GM19467 (cell line): ENCODE results near the gene AGT.
"Not testable (repeated sequence)": the region's sequence is repeated elsewhere in the genome, so short reads cannot be mapped to it uniquely, and the experiment has no call there.

Source experiments
- ATAC-seq: cut with Tn5 transposase; IDR thresholded peaks from one replicate; pipeline ENCODE4 v1.9.1; 2021; ENCODE audit warnings: mild to moderate bottlenecking, moderate library complexity; ENCODE audit not compliant: unreplicated experiment

The AGT gene

GRCh38 chr1:230744382-230744781 lies 30.5 kb upstream of the AGT start:
- no peak for ATAC-seq

GRCh38 chr1:230743899-230744298 lies 30.0 kb upstream of the AGT start:
- no peak for ATAC-seq

GRCh38 chr1:230739564-230740290 lies 25.8 kb upstream of the AGT start:
- ATAC-seq: no peak

DNA sequence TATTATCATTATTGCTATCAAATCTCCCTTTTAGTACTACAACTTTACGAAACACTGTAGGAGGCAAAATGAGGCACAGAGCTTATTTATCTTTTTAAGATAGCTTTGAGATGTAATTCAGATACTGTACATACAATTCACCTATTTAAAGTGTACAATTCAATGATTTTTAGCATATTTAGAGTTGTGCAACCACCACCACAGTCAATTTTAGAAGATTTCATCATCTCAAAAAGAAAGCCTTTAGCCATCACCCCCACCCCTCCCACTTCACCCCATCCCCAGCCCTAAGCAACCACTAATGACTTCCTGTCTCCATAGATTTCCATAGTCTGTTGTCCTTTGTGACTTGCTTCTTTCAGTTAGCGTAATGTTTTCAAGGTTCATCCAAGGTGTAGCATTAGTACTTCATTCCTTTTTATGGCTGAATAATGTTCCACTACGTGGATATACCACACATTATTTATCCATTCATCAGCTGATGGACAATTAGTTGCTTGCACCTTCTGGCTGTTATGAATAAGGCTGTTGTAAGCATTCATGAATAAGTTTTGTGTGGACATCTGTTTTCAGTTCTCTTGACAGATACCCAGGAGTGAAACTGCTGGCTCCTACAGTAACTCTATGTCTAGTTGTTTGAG lies 23.8 kb upstream of the AGT start:
- ATAC-seq: no peak

DNA sequence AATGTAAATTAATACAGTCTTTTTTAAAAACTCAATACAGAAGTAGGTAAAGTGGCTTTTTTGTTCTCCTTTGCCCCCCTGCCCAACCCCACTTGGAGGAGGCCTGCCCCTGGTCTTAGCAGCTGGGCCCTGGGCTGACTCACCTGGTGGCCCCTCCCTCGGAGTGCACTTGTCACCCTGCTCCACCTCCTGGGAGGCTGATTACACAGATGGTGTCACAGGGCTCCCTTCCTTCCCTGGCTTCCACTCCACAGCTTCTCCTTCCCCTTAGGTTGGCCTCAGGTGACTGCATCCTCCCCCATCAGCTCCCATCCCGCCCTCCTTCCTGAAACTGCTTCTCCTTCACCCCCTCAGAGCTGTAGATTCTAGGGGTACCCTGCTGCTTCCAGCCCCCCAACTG lies 21.5 kb upstream of the AGT start:
- no peak for ATAC-seq

- no peak for ATAC-seq
These were observed 17.1 kb upstream of the AGT start for GRCh38 chr1:230730977-230731376.

- no peak for ATAC-seq
These were observed 14.9 kb upstream of the AGT start for GRCh38 chr1:230728710-230729392.

DNA sequence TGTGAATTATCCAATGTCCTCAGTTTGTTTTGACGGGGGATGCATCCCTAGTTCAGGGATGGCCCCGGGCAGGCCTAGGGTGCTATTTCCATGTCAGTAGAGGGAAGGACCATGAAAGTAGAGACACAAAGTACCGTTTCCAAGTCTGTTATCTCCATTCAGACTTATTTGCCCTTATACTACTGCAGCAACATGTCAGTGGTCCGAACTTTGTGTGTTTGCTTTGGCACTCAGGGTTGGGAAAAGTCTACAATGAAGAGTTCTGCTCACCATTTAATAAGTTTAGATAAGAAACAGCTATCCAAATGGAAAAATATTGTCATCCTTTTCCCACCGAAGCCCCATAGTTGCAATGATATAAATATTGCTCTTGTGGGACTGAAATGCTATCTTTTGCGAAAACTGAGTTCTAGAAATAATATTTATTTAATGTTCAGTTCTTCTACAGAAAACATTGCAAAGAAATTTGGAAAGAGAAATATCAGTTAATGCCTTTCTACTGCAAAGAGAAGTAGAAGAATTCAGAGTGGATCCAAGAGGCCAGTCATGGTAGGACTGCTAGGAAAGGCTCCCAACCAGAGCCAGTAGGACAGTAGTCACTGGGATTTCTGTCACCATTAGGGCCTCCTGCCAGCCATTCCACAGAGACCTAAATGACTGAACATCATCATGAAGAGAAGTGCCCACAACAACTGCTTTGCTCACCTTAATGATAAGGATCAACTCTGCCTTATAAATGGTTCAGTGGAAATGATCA lies 11.5 kb upstream of the AGT start:
- ATAC-seq: no peak

GRCh38 chr1:230721849-230722522 lies 8.1 kb upstream of the AGT start:
- not testable (repeated sequence) for ATAC-seq

DNA sequence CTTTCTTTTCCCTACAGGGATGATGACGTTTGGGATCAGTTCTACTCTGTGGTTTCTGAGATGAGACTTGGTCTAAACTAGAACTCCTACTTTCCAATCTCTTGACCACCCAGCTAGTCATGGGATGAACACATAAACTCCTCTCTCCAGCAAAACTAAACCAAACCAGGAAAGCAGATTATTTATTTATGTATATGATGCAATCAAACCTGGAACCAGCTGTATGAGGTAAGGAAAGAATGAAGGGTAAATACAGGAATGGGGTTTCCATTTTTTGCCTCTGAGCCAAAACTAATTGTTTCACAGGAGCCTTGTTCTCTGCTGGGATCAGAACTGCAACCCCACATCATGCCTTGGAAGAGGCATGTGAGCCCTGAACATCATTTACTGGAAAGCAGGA lies 3.3 kb upstream of the AGT start:
- no peak for ATAC-seq

GRCh38 chr1:230716453-230716852 lies 2.5 kb upstream of the AGT start:
- ATAC-seq: not testable (repeated sequence)

DNA sequence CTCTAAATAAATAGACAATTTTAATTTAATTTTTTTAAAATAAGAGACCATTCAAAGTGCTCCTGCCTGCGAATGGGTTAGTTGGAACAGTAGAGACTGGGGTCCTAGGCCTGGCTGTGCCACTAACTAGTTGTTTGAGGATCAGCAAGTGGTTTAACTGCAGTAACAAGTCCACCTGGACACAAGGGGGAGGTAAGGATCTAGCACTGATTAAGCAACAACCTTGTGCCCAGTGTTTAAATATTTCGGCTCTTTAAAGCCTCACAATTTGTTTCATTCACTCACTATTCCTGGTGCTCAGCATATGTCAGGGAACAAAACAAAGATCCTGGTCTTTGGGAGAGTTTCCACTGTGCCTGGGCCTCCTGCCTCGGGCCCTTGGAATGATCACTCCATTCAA lies 1.6 kb upstream of the AGT start:
- no peak for ATAC-seq

DNA sequence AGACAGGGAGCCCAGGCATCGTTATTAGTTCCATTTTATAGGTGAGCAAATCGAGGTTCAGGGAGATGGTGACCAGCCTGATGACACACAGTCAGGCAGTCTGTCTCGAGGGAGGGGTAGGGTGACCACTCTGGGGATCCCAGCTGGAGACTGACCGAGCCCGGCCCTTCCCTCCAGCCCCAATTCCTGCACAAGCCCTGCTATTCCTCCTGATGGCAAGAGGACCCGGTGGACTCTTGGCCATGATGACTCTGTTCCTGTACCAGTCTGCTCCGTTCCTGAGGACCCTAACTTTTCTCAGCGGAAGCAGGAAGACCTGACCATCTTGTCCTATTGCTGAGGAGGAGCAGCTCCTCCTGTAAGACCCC lies 391 bp downstream of the AGT start:
- no peak for ATAC-seq

- no peak for ATAC-seq
These were observed 784 bp downstream of the AGT start for GRCh38 chr1:230713138-230713537.

- no peak for ATAC-seq
These were observed 1.4 kb downstream of the AGT start for GRCh38 chr1:230712470-230712942.

GRCh38 chr1:230711245-230711644 lies 2.7 kb downstream of the AGT start:
- ATAC-seq: no peak

GRCh38 chr1:230710543-230710904 lies 3.4 kb downstream of the AGT start:
- no peak for ATAC-seq

DNA sequence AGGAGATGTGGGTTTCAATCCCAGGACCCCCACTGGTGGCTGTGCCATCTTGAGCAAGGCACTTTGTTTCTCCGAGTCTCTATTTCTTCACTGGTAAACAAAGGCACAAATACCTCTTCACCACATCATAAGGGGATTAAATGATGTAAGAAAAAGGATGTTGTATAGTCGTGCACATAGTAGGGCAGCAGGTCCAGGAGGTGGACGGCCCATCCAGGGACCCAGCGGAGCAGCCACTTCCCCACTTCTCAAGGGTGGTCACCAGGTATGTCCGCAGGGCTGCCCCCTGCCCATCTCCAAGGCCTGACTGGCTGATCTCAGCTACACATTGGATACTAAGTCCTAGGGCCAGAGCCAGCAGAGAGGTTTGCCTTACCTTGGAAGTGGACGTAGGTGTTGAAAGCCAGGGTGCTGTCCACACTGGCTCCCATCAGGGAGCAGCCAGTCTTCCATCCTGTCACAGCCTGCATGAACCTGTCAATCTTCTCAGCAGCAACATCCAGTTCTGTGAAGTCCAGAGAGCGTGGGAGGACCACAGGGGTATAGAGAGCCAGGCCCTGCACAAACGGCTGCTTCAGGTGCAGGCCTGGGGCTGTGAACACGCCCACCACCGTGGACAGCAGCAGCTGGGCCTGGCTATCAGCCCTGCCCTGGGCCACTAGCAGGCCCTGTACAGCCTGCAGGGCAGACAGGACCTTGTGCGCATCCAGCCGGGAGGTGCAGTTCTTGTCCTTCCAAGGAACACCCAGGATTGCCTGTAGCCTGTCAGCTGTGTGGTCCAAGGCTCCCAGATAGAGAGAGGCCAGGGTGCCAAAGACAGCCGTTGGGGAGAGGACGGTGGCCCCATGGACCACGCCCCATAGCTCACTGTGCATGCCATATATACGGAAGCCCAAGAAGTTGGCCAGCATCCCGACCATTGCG lies 4.0 kb downstream of the AGT start:
- no peak for ATAC-seq

GRCh38 chr1:230708631-230709580 lies 5.0 kb downstream of the AGT start:
- no peak for ATAC-seq
